GM10266 (cell line): ENCODE results near the gene GFRA1.

Source experiments
- DNase-seq: peaks from one replicate; pipeline ENCODE4 v3.0.0; 2012; ENCODE audit errors: extremely low spot score
- CTCF ChIP-seq: IDR thresholded peaks from 2 replicates; pipeline ENCODE4 v1.5.1; 2012; ENCODE audit warnings: mild to moderate bottlenecking, low read depth; ENCODE audit not compliant: control insufficient read depth, insufficient read depth; ENCODE audit errors: missing control alignments

The GFRA1 gene

GRCh38 chr10:116155191-116155590, 117.8 kb downstream of the GFRA1 start:
- TF ChIP-seq CTCF: no peak
- DNase-seq: no peak

GRCh38 chr10:116154651-116155050, 118.4 kb downstream of the GFRA1 start:
- DNase-seq: no peak
- no peak for TF ChIP-seq CTCF

DNA sequence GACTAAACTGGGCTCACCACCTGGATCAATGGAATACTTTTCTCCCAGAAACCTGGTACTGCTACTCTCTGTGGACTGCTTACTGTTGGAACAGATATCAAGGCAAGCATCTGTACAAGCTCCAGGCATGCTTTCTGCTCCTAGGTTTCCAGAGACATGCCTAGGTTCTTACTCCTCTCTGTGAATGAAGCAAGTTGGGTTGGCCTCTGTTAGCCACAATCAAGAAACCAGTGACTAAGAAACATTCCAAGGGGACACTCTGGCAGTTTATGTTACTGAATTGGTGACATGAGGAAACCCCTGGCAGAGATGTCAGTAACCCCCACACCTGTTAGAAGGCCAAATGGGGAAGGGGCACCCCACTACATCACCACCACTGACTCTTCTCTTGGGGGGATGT, 121.9 kb downstream of the GFRA1 start:
- DNase-seq: no peak
- TF ChIP-seq CTCF: no peak

GRCh38 chr10:116150606-116151005, 122.4 kb downstream of the GFRA1 start:
- DNase-seq: no peak
- TF ChIP-seq CTCF: no peak

GRCh38 chr10:116147147-116147905, 125.7 kb downstream of the GFRA1 start:
- DNase-seq: no peak
- TF ChIP-seq CTCF: no peak

- no peak for TF ChIP-seq CTCF
- no peak for DNase-seq
Observed at GRCh38 chr10:116146372-116147140, 126.5 kb downstream of the GFRA1 start.

DNA sequence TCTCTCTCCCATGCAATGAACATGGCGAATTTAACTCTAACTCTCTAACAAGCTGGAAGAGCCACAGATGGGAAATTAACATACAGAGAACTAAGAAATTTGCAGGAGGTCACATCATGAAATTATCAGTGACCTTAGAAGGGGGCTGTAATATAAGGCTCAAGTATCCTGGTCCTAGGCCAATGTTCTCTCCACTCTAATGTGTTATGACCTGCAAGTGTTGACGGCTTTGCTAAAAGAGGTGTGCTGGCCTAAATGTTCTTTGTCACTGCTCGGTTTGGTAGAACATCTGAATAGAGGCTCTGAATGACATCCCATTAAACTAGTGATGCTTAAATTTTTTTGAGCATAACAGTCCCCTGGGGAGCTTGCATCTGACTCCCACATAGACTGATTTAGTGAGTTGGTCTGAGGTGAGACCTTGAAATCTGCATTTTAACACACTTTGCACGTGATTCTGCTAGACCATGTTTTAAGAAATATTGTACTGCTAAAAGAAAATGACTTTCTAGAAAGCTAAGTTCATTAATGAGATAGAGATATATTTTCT, 129.3 kb downstream of the GFRA1 start:
- no peak for TF ChIP-seq CTCF
- DNase-seq: no peak
